ENCODE data around the gene OXLD1.
A peak's percentile ranks its signal among the peaks of the same experiment; 100 is the strongest.

OXLD1 gene

GRCh38 chr17:81666342-81667191, at the start of gene OXLD1, which contains the start of gene CCDC137:
Gene OXLD1, minus strand, starts transcription at chr17:81666605. Its CDS starts 28 bp downstream, at chr17:81666577.
Gene CCDC137, plus strand, starts transcription at chr17:81666737. Its CDS starts 30 bp downstream, at chr17:81666767.
- peak; percentile 97 for DNase-seq

DNA sequence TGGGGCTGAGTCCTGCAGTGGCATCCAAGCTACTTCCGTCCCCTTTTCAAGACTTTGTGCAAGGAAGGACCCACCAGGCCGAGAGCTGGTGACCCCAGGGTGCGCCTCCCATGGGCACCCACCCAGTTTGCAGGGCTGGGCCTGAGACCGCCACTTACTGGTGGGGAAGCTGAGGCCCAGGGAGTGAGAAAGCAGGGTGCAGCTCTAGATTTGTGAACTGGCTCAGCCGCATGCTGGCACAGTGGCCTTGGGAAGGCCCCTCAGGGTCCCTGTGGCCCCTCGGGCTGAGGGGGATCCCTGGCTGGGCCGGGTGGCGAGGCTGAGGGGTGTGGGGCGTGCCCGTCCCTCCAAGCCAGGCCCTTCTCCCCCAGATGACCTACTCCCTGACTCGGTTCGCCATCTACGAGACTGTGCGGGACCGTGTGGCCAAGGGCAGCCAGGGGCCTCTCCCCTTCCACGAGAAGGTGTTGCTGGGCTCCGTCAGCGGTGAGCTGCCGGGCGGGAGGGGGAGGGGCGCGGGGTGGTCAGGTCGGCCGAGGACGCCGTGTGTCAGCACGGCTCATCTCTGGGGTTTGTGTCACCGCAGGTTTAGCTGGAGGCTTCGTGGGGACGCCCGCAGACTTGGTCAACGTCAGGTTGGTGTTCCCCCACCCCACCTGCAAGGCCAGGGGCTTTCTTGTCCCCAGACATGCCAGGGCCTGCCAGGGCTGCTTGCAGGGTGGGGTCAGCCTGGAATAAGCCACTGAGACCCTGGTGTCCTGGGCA, 48.9 kb upstream of the OXLD1 start:
- DNase-seq, result no peak

DNA sequence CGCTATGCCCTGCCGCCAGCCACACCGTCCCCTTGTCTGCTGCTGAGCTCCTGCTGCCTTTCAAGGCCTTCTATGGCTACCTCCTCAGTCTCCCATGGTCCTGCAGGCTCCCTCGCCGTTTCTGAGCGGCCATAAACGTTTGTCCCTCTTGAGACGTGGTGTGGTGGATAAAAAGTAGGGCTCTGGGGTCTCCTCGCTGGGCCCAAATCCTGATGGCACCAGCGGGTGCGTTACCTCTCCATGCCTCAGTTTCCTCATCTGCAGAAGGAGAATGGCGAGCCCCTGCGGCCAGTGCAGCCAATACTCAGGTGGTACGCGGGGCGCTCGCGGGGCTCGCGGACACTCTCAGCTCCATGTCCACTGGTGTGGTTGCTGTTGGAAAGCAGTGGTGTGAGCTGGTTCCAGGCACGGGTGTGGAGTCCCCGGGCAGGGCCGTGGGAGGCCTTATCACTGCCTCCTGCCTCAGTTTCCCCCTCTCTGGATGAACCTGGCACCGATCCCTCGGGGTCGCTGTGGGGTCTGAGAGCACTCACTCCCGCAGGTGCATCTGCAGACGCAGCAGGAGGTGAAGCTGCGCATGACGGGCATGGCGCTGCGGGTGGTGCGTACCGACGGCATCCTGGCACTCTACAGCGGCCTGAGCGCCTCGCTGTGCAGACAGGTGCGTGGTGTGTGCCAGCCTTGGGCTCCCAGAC, 48.2 kb upstream of the OXLD1 start:
- no peak for DNase-seq

- DNase-seq, result no peak
Measured at GRCh38 chr17:81713556-81714411, 47.4 kb upstream of the OXLD1 start.

DNA sequence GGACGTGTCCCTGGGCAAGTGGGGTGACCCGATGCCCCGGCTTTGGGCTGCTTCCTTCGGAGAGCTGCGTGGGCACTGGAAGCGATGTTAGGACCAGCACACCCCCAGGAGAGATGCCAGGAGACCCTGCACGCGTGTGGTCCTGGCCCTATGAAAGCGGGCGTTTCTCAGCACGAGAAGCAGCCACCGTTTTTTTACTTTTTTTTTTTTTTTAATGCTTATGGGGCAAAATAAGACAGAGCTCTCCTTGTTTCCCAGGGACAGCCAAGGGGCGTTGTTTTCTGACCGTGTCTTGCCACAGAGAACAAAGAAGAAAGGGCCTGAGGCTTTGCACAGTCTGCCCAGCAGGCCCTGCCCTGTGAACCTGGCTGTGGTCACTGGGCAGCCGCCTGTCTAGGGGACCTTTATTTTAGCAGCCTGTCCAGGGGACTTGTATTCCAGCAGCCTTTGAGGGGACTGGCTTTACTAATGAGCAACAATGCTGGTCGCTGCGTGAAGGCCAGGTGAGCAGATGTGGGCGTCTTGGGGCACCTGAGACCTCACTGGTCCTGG, 46.7 kb upstream of the OXLD1 start:
- DNase-seq, result peak; percentile 27

GRCh38 chr17:81712468-81713003, 46.1 kb upstream of the OXLD1 start:
- DNase-seq, result no peak

- peak; percentile 74 for DNase-seq
Measured at GRCh38 chr17:81711814-81712467, 45.5 kb upstream of the OXLD1 start, which contains the start of gene SLC25A10. Gene SLC25A10, plus strand, starts transcription at chr17:81712284. Its CDS starts 143 bp downstream, at chr17:81712427.

- DNase-seq, result no peak
Measured at GRCh38 chr17:81710514-81711308, 44.3 kb upstream of the OXLD1 start.

- no peak for DNase-seq
Measured at GRCh38 chr17:81708739-81709185, 42.4 kb upstream of the OXLD1 start.

- DNase-seq, result no peak
Measured at GRCh38 chr17:81707725-81708646, 41.6 kb upstream of the OXLD1 start.

GRCh38 chr17:81706757-81707624, 40.6 kb upstream of the OXLD1 start:
- no peak for DNase-seq

DNA sequence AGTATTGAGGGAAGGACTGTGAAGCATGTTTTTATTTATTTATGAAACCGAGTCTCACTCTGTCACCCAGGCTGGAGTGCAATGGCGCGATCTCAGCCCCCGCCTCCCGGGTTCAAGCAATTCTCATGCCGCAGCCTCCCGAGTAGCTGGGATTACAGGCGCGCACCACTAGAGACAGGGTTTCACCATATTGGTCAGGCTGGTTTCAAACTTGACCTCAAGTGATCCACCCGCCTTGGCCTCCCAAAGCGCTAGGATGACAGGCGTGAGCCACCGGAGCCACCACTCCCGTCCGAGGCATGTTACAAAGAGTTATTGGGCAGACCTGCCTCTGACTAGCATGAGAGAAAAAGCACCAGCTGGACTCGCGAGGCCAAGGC, 39.8 kb upstream of the OXLD1 start:
- no peak for DNase-seq

- no peak for DNase-seq
Measured at GRCh38 chr17:81705518-81706231, 39.3 kb upstream of the OXLD1 start.

DNA sequence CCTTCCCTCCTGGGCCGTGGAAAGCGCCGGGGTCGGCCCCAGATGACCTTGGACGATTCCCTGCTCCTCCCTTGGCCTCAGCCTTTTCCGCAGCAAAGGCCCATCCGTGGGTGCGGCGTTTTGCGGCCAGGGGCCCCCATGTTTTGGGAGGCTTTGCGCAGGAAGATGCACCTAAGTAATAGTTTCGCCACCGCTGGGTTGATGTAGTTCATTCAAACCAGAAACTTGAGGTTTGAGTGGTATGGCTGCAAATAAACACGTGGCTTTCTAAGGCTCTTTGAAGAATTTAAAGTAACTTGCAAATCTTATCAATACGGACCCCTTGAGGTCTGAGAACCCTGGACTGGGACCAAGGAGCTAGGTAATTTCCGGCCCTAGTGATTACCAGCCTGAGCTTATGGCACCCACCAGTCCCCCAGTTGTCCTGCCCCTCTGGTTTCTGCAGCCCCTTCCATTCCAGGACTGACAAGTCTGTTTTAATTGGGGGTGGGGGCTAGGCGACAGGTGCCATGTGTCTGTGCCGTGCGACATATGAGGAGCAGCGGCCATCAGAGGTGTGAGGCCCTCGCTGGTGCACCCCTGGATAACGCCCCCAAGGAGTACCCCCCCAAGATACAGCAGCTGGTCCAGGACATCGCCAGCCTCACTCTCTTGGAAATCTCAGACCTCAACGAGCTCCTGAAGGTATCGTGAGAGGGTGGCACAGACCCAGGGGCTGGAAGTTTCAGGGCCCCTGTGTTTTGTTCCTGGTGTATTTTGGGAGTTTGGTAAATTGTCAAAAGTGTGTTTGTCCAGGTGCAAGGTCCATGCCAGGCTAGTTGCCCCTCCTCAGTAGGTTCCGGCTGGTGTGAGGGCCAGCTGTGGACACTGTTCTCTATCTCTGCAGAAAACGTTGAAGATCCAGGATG, 37.6 kb upstream of the OXLD1 start:
- DNase-seq, result no peak

- peak; percentile 98 for DNase-seq
Measured at GRCh38 chr17:81702934-81703746, 36.7 kb upstream of the OXLD1 start, which contains the start of gene MRPL12. Gene MRPL12, plus strand, starts transcription at chr17:81703367. Its CDS starts 135 bp downstream, at chr17:81703502.

Measured in midbrain (tissue), 1 donor.